Chondrocyte (in vitro differentiated cells): ENCODE results near the gene SDF4. TPM values are rescaled to one million over a fixed set of nuclear protein-coding genes. Genes with fewer than 3 reads are reported as not detected.
"Not testable (repeated sequence)": the region's sequence is repeated elsewhere in the genome, so short reads cannot be mapped to it uniquely, and the experiment has no call there.

ENCODE experiments used
- DNase-seq: peaks from one replicate; pipeline ENCODE4 v3.0.0; 2021; ENCODE audit warnings: mixed read lengths, low spot score
- H3K27ac Mint-ChIP-seq: one replicate; pipeline ENCODE4 v1.8.0; 2021; ENCODE audit warnings: mild to moderate bottlenecking, moderate library complexity, mixed read lengths; ENCODE audit not compliant: unreplicated experiment
- H3K27me3 Mint-ChIP-seq: 2 replicates; pipeline ENCODE4 v1.8.0; 2021; ENCODE audit warnings: low read depth, mixed read lengths
- H3K36me3 Mint-ChIP-seq: 2 replicates; pipeline ENCODE4 v1.8.0; 2021; ENCODE audit warnings: low read depth, mixed read lengths
- H3K4me1 Mint-ChIP-seq: 2 replicates; pipeline ENCODE4 v1.8.0; 2021; ENCODE audit warnings: low read depth, mild to moderate bottlenecking, mixed read lengths
- H3K4me3 Mint-ChIP-seq: one replicate; pipeline ENCODE4 v1.8.0; 2021; ENCODE audit warnings: mild to moderate bottlenecking, moderate library complexity, mixed read lengths; ENCODE audit not compliant: unreplicated experiment
- H3K9me3 Mint-ChIP-seq: 2 replicates; pipeline ENCODE4 v1.8.0; 2021; ENCODE audit warnings: low read depth, mixed read lengths
- CTCF ChIP-seq: fragments of 200-600 bp; sonication (generic); IDR thresholded peaks from 2 replicates; pipeline ENCODE4 v1.5.0; 2021; ENCODE audit warnings: antibody characterized with exemption, mild to moderate bottlenecking, moderate library complexity
- total RNA-seq: library from RNA; stranded (reverse); gene quantifications from 3 replicates; pipeline ENCODE4 v1.2.1, GENCODE V29; 2021

Gene SDF4
- total RNA-seq, 1 donor from 2014 or later = 164 TPM

GRCh38 chr1:1177452-1178206 is 54.2 kb downstream of the SDF4 start:
- peak; percentile 63 for DNase-seq
- H3K27ac Mint-ChIP-seq = no peak overlapping the region
- no peaks in the 10 kb centered on the region for H3K9me3 Mint-ChIP-seq
- peaks cover 2% of the 10 kb centered on the region for H3K36me3 Mint-ChIP-seq
- H3K4me3 Mint-ChIP-seq = no peak overlapping the region
- peaks cover 25% of the 10 kb centered on the region for H3K27me3 Mint-ChIP-seq
- TF ChIP-seq CTCF = no peak
- H3K4me1 Mint-ChIP-seq = no peaks in the 10 kb centered on the region

- DNase-seq = peak; percentile 4
- H3K4me1 Mint-ChIP-seq = no peaks in the 10 kb centered on the region
- no peak overlapping the region for H3K4me3 Mint-ChIP-seq
- H3K9me3 Mint-ChIP-seq = no peaks in the 10 kb centered on the region
- TF ChIP-seq CTCF = no peak
- H3K36me3 Mint-ChIP-seq = peaks cover 2% of the 10 kb centered on the region
- H3K27ac Mint-ChIP-seq = no peak overlapping the region
- H3K27me3 Mint-ChIP-seq = peaks cover 28% of the 10 kb centered on the region
These were observed 54.9 kb downstream of the SDF4 start for GRCh38 chr1:1176931-1177330.

- peak; percentile 74 for DNase-seq
- H3K9me3 Mint-ChIP-seq, H3K36me3 Mint-ChIP-seq, H3K4me3 Mint-ChIP-seq, H3K4me1 Mint-ChIP-seq, H3K27ac Mint-ChIP-seq: not testable (repeated sequence)
- peaks cover 28% of the 10 kb centered on the region for H3K27me3 Mint-ChIP-seq
These were observed 55.6 kb downstream of the SDF4 start for GRCh38 chr1:1176063-1176761.

GRCh38 chr1:1175221-1176062 is 56.4 kb downstream of the SDF4 start:
- no peak overlapping the region for H3K4me3 Mint-ChIP-seq
- peaks cover 26% of the 10 kb centered on the region for H3K27me3 Mint-ChIP-seq
- peak; percentile 74 for DNase-seq
- H3K4me1 Mint-ChIP-seq = no peaks in the 10 kb centered on the region
- peaks cover 2% of the 10 kb centered on the region for H3K36me3 Mint-ChIP-seq
- no peaks in the 10 kb centered on the region for H3K9me3 Mint-ChIP-seq
- no peak overlapping the region for H3K27ac Mint-ChIP-seq
- no peak for TF ChIP-seq CTCF

GRCh38 chr1:1173793-1174415 is 57.9 kb downstream of the SDF4 start, which contains the start of gene TTLL10:
TTLL10 (plus strand) TSS chr1:1173880; CDS start chr1:1179216, 5,336 bp downstream.
- peak; percentile 89 for DNase-seq
- no peak for TF ChIP-seq CTCF
- Mint-ChIP-seq H3K27ac (no peak within 1 kb of the TSS), H3K4me1 (peaks cover 4% of the 10 kb centered on the region), H3K27me3 (peaks cover 28% of the 10 kb centered on the region), H3K9me3 (no peaks in the 10 kb centered on the region), H3K4me3 (no peak within 1 kb of the TSS), H3K36me3 (peaks cover 2% of the 10 kb centered on the region)
